Stimulated activated CD4-positive, alpha-beta T cell treated with anti-CD3 and anti-CD28 coated beads, TNF-alpha, amount 100 ng/mL, for 24 hours (primary cell): ENCODE measurements around the gene ZCCHC14.
"Not testable (repeated sequence)": the region's sequence is repeated elsewhere in the genome, so short reads cannot be mapped to it uniquely, and the experiment has no call there.

Experiments
- DNase-seq, 3 experiments: peaks; one replicate each; pipeline ENCODE4 v3.0.0-alpha.2; 2020; ENCODE audit warnings: low read depth in 3 of 3

The ZCCHC14 gene

DNA sequence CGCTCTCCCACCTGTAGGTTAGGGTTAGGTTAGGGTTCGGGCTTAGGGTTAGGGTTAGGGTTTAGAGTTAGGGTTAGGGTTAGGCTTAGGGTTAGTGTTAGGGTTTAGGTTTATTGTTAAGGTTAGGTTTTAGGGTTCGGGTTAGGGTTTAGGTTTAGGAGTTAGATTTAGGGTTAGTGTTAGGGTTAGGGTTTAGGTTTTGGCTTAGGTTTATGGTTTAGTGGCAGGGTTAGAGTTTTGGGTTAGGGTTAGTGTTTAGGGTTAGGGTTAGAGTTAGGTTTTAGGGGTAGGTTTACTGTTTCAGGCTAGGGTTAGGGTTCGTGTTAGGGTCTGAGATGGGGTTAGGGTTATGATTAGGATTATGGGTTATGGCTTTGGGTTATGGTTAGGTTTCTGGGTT lies 31.6 kb upstream of the ZCCHC14 start:
- DNase-seq, result no peak

DNA sequence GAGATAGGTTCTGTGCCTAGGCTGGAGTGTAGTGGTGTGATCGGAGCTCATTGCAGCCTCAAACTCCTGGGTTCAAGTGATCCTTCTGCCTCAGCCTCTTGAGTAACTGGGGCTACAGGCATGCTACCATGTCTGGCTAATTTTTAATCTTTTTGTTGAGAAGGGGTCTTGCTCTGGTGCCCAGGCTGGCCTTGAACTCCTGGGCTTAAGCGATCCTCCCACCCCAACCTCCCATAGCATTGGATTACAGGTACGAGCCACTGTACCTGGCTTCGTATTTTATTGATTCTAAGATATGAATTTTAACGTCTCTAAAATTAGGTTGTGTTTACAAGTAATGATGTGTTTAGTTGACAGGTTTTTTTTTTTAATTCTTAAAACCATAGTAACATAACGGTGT lies 30.8 kb upstream of the ZCCHC14 start:
- not testable (repeated sequence) for DNase-seq

DNA sequence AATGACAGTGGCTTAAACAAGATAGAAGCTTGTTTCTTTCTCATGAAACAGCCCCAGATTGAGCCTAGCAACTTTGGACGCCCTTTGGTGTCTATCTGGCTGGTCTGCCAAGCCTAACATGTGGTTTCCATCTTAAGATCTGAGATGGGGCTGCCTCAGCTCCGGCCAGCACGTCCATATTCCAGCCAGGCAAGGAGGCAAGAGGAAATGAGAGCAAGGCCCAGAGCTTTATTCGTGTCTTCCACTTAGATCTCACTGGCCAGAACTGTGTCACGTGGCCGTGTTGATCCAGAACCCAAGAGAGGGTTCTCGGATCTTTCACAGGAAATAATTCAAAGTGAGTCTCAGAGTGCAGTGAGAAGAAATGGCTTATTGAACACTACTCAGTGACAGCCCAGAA lies 28.9 kb upstream of the ZCCHC14 start:
- DNase-seq, result not testable (repeated sequence)

DNA sequence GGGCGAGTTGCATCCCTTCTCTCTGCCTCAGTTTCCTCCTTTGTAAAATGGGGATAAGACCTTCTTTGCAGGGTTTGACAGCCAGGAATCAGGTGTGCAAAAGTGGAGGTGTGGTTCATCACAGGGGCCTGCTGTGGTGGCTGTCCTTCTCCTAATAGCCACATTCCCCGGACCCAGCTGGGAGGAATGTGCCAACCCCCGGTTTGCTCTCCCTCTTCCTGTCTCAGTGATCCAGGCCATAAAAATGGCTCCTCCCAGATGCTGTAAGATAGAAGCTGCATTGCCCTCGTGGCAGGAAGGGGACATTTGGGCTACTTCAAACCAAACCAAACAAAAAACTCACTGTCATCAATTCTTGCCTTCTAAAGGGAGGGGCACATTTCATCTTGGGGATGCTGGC lies 26.3 kb upstream of the ZCCHC14 start:
- DNase-seq, result not testable (repeated sequence)

DNA sequence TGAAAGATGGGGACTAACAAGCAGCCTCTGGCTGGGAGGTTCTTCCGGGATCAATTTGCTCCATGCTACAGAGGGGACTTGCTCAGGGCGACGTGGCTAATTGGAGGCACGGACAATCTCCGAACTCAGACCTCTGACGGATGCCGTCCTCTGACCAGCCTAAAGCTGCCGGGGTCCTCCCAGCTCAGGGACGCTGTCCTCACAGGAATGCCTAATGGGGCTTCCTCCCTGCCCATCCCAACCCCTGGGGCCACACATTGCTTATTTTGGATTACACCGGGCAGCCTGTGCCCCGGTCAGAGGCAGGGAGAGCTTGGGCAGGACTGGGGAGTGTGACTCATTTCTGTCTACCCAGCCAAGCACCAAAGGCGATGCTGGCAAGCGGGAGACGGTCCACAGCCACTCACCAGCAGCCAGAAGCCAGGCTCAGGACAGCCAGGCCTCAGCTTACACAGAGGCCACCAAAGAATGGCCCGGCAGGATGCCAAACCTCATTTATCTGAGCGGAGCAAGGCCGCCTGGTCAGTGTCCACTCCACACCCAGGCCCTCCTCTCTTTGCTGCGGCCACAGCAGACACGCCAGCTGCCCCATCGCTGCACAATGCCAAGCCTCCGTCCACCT lies 25.7 kb upstream of the ZCCHC14 start:
- DNase-seq, result not testable (repeated sequence)

DNA sequence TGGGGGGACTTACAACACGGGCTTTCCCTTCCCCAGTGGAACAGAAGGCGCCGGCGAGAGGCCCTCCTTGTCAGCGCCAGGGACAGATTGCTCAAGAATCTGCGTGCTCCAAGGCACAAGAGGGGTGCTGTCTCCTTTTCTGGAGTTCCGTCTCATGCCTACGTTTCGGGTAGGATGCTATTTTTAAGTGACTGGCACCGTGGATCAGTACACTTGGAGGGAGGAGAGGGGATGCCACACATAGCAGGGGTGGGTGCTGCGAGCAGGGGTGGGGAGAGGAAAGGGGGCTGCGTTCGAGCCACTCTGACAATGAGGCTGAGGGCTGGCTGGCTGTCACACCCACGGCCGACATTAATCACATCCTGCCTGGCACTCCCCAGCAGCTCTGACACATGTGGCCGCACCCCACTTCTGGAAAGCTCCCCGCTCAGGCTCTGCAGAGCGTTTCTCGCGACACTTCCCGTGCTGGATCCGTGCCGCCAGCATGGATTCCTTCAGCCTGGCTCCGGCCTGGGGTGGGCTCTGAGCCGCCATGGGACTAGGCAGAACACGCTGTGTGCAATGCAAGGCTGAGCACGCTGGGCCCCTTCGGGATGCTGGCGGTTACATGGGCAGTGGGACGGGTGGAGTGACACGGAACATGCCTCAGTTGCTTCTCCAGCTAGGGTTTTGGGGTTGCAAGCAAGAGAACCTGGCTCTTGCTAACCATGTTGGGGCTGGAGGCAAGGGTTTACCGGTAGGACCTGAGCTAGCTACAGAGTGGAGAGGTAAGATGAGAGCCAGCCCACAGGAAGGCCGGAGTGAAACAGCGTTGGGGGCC lies 25.0 kb upstream of the ZCCHC14 start:
- not testable (repeated sequence) for DNase-seq

DNA sequence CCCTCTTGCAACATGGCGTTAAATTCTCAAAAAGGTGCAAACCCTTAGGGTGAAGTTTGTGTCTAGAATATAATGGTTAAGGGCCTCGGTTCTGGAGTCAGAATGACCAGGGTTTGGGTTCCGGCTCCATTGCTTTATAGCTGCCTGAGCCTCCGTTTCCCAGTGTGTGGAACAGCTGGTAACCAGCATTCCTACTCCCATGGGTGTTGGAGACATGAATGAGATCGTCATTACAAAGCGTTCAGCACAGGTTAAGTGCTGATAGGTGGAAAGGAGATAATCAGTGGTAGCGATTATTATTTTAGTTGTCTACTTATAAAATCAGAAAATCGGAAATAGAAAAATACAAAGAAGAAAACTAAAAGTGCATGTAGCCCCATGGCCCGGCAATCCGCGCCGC lies 23.5 kb upstream of the ZCCHC14 start:
- no peak for DNase-seq

DNA sequence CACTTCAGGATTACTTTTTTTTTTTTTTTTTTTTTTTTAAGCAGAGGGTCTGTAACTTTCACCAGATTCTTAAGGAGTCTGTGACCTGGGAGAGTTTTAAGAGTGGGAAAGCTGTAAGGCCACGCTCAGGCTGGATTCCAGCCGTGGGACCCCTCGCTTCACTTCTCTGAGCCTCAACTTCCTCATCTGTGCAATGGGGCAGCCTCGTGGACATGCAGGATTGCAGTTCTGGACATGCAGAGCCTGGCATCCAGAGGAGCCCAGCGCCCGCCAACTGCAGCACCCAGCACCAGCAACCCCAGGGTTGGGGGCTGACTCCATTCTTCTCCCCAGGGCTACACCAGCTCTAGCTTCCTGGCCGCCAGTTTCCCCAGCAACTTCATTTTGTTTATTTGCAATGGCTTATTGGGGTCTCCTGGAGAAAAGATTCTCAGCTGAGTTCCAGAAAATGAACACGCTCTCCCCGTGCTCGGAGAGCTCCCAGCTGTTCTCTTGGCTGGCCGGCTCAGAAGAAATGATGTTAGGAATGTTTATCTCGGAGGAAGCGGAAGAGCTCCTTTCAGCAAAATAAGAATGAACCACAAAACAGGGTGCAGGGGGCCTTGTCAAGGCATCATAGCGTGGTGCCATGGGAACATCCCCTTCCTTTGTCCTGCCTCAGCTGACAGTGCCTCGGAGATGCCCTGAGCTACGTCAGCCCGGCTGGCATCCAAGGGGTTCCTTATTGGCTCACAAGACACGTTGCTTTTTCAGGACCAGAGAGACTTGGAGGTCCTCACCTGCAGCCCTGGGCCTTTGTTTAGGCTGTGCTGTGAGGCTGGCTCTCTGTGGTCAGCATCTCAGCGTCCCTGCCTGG lies 22.9 kb upstream of the ZCCHC14 start:
- DNase-seq, result no peak

DNA sequence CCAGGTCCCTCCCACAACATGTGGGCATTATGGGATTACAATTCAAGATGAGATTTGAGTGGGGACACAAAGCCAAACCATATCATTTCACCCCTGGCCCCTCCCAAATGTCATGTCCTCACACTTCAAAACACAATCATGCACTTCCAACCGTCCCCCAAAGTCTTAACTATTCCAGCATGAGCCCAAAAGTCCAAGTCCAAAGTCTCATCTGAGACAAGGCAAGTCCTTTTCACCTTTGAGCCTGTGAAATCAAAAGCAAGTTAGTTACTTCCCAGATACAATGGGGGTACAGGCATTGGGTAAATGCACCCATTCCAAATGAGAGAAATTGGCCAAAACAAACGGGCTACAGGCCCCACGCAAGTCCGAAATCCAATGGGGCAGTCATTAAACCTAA lies 17.0 kb upstream of the ZCCHC14 start:
- DNase-seq, result not testable (repeated sequence)

DNA sequence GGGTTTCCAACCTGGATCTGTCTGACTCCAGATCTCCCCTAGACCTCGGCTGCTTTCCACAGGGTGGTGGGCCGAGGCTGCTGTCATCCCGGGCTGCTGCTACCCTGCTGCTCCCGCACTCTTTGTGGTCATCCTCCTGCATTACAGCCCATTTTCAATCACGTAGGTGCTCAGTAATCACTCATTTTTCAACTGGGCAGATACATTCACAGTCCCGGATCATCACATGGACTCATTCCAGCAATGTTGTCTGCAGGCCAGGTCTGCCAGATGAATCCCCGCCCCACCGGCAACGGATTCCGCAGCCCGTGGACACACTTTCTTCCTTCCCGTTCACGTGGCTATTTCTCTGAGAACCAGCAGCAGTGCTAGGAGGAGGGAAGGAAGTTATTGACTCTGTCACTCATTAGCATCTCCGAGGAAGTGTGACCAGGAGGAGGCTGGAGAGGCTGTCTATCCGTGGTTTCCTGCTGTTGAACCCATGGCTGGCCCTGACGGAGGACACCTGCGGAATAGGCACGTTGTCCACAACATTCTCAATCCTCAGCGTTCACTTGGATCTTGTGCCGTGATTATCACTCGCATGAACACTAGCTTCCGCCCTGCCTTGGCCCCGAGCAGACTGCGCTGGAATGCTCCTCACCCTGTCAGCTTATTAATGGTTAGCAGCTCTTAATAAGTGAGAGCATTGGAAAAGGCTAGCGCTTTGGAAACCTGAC lies 14.7 kb upstream of the ZCCHC14 start:
- DNase-seq, result no peak

DNA sequence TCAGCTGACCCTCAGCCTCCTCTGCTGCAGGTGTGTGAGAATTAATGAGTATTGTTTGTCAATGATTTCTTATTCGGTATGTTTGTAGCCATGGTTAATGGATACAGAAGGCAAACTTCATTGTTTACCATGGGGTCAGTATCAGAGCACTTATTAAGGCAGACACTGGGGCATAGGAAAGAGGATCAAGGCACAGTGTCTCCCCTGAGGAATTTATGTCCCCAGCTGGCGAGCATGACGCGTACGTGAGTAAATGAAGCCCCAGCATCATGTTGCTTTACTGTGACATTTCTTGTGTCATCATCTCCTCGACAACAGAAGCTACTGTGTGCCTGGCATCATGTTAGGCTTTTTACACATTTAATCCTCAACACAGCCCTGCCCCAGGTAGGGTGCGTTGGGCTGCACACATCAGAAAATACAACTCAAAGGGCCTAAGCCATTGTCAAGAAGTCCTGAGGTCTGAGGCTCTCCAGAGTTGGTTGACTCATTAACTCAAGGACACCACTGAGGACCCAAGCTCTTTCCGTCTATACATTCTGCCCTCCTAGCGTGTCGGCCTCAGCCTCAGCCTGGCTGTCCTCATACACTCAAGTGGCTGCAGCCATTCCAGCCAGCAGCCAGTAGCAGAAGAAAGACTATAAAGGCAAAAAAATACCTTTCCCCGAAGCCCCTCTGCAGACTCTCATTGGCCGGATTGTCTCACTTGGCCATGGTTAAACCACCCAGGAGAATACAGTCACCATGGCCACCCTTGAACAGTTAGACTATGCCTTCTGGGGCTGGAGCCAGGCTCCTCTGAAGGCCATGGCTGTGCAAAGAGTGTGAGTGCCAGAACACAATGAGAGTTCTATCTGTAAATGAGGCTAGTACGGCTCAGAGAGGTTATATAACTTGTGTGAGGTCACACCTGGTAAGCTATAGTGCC lies 13.9 kb upstream of the ZCCHC14 start:
- DNase-seq, result no peak

DNA sequence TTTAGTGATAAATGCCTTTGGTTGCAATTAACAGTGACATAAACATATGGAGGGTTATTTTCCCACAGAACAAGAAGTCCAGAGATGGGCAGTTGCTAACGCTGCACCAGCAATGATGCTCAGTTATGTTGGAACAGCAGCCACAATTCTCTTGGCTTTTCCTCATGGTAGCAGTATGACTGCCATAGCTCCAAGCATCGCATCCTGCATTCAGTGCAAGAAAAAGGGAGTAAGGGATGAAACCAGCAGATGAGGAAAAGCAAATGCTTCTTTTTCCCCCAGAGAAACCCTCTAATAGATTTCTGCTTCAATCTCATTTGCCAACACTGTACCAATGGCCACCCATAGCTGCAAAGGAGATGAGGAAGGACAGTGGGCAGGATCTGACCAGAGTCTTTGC lies 13.0 kb upstream of the ZCCHC14 start:
- DNase-seq, result no peak

DNA sequence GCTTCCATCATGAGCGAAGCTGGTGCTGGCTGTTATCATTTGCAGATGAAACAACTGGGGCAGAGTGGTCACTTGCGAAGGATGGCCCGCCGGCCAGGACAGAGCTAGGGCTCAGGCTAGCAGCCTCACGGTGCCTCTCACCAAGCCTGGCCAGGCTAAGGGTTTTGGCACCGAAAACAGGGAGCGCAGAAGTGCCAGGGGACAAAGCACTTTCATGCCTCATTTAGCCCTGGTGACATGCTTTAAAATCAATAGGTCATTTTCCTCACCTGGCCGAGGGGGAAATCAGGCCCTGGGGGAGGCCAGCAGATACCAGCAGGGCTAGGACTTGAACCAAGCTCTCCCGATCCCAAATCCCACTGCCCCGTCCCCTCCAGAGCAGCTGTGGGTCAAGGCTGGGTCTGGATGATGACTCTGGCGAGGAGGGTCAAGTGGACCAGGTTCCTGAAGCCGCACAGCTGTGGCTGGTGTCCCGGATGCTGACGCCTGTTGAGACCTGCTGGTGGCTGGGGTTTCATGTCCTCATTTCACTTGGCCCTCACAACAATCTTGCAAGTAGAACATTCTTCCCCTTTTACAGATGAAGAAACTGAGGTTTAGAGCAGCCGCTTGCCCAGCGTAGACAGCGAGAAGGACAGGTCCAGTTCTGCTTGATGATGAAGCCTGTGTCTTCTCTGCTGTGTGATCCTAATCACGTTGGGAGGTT lies 10.6 kb upstream of the ZCCHC14 start:
- not testable (repeated sequence) for DNase-seq

DNA sequence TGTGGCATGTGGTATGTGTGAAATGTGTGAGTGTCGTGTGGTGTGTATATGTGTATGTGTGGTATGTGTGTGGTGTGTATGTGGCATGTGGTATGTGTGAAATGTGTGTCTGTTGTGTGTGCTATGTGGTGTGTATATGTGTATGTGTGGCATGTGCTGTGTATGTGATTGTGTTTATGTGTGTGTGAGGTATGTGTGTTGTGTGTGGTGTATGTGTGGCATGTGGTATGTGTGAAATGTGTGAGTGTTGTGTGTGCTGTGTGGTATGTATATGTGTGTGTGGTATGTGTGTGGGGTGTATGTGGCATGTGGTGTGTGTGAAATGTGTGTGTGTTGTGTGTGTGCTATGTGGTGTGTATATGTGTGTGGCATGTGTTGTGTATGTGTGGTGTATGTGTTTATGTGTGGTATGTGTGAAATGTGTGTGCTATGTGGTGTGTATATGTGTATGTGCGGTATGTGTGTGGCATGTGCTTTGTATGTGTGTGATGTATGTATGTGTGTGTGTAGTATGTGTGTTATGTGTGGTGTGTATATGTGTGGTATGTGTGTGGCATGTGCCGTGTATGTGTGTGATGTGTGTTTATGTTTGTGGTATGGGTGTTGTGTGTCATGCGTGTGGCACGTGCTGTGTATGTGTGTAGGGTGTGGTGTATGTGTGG lies 9.6 kb upstream of the ZCCHC14 start:
- no peak for DNase-seq

DNA sequence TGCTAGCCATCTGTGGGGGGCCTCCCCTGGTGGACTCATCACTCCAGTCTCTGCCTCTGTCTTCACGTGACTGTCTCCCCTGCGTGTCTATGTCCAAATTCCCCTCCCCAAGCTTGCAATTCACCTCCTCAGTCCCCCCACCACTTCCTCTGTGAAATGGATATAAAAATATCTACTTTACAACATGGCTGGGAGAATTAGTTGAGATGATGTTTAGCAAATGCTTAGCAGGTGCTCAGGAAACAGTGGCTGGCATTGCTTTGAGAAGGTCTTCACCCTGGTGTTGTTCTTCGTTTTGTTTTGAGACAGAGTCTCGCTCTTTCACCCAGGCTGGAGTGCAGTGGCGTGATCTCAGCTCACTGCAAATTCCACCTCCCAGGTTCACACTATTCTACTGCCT lies 8.3 kb upstream of the ZCCHC14 start:
- DNase-seq, result no peak

DNA sequence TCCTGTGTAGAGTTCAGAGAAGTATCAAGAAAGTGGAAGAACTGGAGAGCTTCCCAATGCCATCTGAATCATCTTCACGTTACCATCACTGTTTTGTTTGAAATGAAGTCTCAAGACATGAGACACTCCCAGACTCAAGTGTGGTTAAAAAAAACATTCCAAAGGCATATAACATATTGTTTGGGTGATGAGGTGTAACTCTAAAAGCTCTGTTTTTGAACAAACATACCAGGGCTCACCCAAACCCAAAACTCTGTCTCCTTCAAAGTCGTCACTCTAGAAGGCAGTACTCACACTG lies 6.3 kb upstream of the ZCCHC14 start:
- DNase-seq, result no peak

DNA sequence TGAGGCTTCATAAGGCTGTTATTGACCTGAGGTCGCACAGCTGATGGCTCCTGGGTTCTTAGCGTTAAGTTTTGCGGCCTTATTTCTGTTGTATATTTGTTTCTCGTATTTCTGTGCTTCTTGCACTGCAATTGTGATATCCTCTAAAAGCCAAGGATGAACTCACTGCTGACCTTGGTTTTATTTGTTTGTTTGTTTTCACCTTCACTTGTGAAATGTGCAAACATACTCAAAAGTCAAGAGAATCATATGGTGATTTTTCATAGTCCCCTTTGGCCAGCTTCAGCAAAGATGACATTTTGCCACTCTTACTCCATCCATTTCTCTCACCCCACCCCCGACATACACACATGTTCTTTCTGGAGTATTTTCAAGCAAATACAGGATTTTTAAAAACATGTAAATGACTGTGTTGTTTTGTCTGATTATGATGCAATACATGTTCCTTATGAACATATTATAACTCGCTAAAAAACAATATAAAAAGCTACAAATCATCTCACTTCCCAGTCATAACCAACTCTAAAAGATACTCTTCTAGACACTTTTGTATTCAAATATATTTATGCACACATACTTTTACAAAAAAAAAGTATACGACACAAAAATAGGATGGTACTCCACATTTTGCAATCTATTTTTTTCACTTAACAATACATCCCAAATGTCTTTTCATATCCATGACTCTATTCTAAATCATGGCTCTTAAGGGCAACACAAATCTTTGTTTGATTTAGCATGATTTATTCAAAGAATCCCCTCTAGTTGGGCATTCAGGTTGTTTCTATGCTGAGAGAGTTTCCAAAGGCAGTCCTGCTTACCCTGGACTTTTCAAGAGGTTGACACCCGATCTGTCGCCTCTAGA lies 5.7 kb upstream of the ZCCHC14 start:
- DNase-seq, result no peak

DNA sequence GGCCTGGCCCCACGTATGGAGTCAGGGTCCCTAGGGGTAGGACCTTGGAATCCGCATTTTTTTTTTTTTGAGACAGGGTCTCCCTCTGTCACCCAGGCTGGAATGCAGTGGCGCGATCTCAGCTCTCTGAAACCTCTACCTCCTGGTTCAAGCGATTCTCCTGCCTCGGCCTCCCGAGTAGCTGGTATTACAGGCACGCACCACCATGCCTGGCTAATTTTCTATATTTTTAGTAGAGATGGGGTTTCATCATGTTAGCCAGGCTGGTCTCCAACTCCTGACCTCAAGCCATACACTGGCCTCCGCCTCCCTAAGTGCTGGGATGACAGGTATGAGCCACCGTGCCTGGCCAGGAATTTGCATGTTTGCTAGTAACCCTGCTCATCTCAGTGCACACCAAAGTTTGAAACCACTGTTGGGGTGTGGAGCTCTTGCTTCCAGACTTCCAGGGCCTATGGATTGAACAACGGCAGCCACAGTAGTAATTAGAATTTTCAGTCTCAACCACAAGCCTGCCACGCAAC lies 5.0 kb upstream of the ZCCHC14 start:
- DNase-seq, result not testable (repeated sequence)
